CD4-positive, alpha-beta T cell treated with Interleukin-15 for 1 hour (primary cell): Measurements from ENCODE around the gene NCAM1.
"Not testable (repeated sequence)": the region's sequence is repeated elsewhere in the genome, so short reads cannot be mapped to it uniquely, and the experiment has no call there.

ENCODE experiments used
- DNase-seq: peaks from one replicate; pipeline ENCODE4 v3.0.0-alpha.2; 2020

The NCAM1 gene

DNA sequence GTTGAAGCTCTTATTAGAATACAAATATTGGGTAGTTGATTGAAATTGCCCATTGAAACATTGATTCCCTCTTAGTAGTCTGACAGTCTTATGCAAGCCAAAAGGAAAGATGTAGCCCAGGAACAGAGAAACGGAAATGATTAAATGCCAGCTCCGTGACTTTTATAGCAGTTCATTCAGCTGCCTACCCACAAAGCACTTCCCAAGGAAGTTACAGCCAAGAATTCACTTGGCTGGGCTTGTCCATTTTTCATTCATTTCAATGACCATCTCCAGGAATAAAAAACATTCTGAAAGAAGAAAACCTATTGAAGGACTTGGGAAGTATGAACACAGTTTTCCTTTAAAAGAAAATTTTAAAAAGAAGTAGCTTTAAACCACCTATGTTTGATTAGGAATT is 62.0 kb downstream of the NCAM1 start:
- no peak for DNase-seq

DNA sequence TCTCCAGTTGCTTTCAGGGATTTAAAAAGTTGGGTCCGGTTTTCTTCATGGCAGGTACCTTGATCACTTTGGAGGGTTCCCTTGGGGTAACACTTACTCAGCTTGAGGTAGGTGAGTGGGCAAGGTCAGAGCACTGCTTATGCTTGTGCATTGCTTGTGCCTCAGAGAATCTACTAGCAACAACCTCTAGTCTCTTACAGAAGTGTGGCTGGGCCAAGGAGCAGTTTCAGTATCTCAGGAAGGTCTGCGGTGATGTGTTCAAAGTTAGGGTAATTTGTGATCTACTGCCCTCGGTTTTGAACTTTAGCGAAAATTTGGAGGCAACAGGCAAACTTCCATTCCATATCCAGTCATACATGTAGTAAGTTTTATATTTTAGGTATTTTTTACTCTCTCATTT is 62.8 kb downstream of the NCAM1 start:
- no peak for DNase-seq

DNA sequence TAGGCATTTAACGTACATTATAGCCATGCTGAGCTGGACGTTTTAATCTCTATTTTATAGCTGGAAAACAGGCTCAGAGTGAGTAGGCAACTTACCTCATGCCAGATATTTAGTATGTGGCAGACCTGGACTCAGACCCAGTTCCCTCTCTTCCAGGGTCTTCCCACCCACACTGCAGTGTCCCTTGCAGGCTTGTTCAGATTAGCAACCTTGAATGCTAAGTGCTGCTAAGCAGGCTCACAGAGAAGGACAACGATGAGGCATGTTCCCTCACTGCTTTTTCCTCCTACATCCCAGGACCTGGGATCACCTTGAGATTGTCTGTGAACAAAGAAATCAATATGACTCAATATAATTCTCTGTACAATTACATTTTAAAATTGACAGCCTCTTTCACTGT is 65.6 kb downstream of the NCAM1 start:
- no peak for DNase-seq

DNA sequence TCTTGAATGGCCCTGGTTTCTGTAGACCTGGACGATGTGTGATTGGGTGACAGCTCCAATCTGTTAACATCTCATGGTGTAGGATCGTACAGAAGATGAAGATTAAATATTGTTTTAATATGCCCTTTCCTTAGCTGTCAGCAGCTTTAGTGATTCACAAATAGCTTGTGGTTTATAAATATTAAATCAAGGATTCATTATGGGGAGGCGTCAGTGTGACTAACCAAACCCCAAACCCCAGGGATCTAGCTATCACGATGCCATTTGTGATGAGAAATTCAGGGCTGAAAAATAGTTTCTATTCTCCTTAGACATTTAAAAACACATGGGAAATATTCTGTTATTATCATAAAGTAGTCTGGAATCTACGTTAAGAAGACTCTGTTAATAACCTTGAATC is 73.4 kb downstream of the NCAM1 start:
- DNase-seq = no peak

DNA sequence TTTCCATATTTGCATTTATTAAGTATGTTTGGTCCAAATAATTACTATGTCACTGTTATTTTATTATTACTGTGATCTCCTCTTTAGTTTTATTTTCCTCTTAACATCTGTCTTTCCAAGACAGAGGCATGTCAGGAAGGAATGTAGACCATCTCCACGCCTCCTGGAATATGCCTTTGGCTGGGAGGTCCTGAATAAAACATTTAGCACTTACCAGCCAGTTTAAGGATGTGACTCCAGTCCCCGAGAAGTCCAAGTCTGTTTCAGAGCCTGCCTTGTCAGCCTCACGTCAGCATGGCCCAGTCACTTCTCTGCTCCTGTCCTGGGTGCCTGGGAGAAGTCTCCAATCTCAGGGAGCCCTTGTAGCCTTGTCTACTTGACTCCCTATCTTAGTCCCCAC is 74.5 kb downstream of the NCAM1 start:
- no peak for DNase-seq

DNA sequence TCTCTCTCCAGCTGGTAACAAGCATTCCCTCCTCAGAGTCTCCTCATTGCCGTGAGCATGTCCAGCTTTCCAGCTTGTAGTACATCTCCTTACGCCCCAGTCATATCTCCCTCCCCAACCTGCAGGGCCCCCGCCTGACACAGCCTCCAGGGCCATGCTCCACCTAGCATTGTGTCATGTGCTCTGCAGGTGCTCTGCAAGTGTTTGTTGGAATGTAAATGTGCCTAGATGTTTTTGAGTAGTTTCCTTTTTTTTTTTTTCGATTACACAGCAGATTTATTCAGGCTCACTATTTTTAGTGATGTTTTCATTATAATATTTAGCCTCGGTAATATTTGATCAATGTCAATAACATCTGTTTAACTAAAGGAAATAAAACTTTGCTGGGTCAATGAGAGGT is 82.5 kb downstream of the NCAM1 start:
- DNase-seq = no peak

DNA sequence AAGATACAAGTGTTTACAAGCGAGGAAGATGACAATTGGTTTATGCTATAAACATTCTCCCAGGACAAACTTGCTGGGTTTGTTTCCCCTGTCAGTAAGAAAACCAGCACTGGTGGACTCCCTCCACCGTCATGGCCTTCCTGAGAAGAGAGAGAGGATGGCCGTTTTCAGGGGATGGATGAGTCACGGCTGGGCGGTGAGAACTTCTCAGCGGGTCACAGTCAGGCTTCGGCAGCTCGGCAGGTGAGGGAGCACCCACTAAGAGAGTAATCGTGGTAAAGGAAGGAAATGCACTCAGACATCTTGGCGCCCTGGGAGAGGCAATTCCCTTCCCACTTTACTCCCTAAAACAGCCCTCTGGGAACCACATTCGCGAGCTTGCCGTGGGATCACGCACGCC is 83.9 kb downstream of the NCAM1 start:
- no peak for DNase-seq

DNA sequence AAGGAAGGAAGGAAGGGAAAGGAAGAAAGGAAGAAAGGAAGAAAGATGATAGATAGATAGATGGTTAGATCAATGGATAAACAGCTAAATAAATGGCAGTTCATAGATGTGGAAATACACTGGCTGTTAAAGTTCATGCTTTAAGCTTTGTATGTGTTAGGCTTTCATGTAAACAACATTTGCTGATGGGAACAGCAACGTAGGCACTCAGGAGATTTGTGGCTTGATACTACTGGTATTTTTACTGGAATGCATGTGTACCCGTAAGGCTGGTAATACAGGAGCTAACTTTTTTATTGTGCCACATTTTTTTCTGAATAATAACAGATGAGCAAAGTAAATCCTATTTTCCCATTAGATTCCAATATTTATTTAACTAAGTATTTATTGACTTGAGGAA is 85.6 kb downstream of the NCAM1 start:
- no peak for DNase-seq

DNA sequence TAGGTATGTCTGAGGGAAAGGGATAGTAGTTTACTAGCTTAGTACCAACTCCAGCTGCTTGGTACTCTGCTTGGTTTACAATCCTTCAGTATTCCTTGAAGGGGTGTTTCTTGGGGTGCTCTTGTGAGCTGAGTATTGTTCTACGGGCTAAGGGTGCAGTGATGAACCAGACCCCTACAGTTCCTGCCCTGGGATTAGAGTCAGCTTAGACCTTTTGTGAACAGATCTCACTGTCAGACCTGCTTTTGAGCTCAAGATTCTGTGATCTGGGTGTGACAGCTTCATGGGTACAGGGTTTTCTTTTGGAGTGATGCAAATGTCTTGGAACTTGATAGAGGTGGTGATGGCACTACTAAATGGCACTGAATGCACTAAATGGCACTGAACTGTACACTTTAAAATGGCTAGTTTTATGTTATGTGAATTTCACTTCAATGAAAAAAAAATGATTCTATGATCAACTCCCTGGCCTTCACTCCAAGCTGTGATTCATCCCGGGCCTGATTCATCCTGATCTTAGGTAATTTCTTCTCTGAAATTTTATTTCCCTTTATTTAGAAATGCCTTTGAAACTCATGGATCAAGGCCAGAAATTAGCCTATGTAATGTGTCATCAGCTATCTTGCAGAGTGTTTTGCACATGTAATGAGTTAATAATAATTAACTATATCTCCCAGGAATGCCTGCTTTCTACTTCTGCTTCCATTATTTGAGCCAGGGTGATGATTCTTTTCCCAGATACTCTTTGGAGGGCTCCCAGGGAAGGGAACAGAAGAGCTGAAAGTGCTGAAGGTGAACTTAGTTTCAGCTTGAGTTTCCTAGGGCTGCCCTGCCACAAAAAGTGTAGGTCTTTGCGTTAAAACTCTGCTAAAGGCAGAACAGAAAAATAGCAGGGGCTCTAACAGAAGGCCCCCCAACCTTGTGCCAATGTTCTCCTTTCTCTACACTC is 87.9 kb downstream of the NCAM1 start:
- no peak for DNase-seq

DNA sequence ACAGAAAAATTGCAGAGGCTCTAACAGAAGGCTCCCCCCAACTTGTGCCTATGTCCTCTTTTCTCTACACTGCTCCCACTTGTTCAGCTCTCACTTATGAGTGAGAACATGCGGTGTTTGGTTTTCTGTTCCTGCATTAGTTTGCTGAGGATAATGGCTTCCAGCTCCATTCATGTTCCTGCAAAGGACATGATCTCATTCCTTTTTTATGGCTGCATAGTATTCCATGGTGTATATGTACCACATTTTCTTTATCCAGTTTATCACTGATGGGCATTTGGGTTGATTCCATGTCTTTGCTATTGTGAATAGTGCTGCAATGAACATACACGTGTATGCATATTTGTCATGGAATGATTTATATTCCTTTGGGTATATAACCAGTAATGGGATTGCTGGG is 91.8 kb downstream of the NCAM1 start:
- DNase-seq = not testable (repeated sequence)

DNA sequence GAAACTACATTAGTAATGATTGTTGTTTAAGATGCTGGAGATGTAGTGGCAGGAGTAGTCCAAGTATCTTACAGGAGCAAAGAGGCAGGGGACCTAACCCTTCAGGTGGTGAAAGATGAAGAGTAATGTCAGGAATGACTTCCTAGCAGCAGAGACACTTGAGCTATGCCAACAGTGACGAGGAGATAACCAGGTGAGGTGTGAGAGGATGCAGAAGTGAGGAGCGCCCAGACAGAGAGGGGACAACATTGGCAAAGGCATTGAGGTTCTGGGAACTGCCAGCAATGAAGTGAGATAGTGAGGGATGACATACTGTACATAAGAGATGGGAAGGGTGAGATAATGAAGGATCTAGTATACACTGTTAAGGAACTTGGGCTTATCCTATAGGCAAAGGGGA is 95.8 kb downstream of the NCAM1 start:
- DNase-seq = no peak

DNA sequence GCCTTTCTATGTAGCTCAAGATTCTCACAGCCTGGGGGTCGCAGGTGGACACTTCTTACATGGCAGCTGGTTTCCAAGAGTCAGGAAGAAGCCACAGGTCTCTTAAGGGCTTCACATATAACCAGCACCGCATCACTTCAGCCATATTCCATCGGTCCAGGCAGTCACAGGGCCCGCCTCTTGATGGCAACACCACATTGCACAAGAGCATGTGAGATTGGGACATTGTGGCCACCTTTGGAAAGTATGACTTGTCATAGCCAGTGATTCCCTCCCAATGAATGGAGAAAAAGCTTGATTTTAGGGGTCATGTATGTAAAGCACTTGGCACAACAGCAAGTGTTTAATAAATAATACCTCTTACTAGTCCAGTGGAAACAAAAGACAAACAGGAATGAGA is 98.3 kb downstream of the NCAM1 start:
- no peak for DNase-seq

DNA sequence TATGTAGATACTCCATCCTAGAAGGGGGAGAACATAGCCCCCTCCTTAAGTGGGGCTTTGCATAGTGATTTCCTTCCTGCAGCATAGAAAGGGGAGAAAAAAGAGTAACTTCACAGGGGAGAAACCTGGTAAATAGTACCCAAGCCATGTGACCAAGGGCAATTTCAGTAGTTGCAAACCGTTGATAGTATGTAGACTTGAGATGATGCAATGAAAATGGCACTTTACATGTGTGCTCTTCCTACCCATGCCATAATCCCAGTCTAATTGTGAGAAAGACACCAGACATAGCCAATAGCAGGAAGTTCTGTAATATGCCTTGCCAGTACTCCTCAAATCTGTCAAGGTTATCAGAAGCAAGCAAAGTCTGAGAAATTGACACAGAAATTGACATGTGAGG is 104.1 kb downstream of the NCAM1 start:
- DNase-seq = no peak

DNA sequence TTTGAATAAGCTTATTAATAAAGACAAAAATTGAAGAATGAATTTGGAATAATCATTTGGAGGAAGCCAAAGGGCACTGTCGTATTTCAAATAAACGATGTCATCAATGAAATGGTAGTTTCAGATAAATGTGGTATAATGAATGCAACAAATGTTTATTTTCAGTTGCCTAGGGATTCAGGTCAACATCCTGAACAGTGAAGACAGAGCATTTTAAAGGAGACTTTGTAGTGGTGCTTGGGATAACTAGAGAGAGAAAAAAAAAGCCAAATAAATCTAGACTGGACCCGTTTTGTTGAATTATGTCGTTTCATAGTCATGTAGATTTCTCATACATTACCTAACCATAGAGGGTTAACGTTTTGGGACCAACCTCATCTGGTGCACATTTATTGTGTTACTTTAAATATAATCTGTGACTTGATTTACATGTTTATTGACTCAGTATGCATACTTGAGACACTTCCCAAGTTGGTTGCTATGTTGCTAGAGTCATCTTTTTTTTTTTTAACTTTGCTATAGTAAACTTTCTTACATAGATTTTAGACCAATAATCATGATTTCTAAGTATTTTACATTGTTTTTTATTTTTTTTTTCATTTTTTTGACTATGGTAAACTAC is 111.1 kb downstream of the NCAM1 start:
- DNase-seq = no peak

DNA sequence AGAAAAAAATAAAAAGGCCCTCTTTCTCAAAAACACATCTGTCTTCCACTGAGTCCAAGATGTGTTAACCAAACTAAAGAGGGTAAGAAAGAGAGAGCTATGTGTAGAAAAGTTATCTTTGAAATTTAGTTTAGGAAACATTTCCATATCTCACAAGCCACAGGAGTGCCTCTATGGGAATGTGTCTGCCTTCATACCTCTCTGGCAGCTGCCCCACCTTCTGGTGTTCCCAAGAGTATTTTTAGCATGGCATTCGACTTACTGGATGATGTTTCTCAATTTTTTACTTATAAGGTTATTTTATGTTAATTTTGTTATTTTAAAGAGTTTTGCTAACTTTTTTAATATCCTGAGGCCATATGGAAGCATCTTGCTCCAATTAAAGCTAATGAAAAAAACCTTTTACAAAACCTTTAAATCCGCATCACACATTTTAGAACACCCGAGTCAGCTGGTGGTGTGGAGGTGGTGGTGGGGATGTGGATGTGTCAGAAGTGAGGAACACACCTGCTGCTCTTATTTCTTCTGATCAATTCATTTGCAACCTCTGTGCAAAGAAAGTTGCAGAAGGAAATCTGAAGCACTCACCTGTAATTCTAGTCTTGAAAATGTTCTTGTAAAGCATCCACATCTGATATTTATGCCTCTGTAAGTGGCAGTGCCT is 112.2 kb downstream of the NCAM1 start:
- DNase-seq = no peak

DNA sequence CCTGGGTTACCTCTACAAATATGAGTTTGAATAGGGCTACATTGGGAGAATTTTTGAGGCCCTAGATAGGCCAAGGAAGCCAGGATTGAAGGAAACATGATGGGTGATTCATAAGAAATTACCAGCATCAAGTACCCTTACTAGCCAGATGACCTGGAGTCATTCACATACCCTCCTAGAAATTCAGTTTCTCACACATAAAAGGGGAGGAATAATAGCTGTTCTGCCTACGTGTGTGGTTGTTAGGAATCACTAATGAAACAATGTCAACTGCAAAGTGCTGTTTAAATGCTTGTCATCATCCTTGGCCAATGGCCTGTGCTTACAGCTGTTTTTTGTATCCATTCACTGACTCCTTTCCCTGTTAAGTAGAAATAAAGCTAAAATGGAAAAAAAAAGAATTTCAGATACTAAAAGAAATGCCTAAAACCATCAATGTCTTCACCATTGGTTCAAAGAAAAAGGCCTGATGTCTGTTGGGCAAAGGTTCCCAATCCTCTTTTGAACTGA is 114.4 kb downstream of the NCAM1 start:
- no peak for DNase-seq

DNA sequence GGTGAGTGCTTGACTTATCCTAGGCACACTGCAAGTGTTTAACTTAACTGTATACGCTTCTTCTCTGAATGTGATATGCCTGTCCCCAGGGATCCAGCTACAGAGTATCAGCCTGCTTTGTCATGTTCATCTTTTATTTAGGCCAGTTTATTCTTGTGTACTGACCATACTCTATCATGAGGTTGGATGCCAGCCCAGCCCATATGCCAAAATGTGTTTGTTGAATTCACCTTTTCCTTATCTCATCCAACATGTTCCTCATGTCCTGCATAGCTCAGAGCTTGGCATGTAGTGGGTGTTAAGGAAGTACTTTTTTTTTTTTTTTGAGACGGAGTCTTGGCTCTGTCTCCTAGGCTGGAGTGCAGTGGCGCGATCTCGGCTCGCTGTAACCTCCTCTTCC is 116.2 kb downstream of the NCAM1 start:
- DNase-seq = no peak

DNA sequence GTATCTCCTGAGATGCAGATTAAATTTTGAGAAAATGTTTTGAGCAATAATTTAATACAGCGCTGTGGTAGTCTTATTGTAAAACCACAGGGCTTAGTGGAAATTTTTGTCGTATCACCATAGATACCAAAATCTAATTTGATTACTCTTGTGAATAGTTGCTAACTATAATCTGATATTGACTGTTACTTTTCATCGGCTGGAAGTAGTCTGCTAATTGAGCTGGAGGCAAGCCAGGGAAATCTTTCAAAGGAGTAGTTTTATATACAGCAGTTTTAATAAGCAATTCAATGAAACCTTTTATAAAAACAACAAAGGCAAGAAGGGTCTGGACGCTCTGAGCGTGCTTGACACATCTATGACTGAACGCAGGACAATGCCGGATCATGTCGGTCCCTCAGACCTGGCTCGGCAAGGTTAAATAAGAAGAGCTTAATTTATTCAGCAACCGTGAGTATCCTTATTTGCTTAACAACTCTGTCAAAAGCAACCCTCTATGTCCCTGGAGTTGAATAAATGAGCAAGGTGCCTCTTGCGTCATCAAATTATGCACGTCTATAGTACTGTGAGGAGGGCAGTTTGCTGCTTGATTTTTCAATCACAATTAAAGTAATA is 121.2 kb downstream of the NCAM1 start:
- no peak for DNase-seq

DNA sequence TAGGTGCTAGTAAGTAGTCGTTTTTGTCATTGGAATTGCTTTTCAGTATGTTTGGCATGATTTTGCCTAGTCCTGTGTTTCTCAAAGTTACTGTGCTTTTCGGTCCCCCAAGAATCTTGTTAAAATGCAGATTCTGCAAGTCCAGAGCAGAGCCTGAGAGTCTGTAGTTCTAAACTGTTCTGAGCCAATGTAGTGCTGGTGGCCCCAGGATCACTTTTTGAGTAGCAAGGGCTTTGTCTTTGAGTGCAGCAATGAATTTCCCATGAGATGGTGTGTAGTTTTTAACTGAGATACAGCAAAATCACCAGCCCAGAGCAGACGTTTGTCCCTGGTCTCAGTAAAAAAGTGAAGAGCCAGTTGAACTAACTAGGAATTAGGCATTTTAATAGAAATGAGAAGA is 122.4 kb downstream of the NCAM1 start:
- DNase-seq = no peak

DNA sequence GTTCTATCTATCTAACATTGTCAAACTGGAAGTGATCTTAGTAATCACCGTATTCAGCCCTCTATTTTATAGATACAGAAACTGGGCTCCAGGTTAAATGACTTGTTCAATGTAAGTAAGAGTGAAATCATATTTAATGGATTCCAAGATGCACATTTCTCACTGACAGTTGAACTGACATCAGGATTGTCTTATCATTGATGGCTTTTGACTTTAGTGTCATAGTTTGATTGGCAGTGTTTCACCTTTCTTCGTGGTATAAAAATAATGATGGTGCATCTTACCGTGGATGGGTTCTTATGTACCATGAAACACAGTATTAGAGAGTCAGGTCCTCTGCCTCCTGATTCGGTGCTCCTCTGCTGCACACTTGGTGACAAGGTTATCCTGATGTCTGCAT is 123.1 kb downstream of the NCAM1 start:
- no peak for DNase-seq

DNA sequence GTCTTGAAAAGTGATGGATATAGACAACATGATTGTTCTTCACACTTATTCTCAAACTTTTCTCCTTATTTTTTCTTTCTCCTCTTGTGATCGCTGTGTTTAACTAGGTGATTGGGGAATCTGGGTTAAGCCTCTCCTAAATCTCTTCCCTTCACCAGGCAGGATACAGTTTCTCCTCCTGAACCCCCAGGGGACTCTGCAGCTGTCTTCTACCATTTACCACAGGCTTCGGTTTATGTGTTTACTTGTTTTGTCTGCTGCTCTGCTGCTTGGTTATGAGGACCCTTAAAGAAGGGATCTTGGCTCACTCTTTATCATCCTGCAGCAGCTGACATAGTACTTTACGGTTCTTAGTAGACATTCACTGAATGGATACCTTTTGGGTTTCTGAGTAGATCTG is 124.2 kb downstream of the NCAM1 start:
- no peak for DNase-seq

DNA sequence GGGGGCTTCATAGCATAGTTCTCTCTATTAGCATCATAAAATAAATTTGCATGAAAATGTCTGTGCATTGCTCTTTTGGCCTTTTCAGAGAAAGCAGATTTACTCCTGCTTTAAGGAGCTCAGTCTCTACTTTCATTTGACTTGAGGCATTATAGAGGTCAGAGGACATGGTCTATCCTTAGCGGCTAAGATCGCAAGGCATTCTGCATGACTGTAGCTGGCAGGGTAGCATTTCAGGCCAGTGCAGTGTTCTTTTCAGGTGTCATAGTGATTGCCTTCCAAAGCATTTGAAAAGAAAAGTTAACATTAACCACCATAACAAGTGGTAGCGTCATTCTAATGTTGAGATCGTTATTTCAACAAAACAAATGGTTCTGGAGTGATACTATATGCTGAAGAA is 126.5 kb downstream of the NCAM1 start:
- no peak for DNase-seq

DNA sequence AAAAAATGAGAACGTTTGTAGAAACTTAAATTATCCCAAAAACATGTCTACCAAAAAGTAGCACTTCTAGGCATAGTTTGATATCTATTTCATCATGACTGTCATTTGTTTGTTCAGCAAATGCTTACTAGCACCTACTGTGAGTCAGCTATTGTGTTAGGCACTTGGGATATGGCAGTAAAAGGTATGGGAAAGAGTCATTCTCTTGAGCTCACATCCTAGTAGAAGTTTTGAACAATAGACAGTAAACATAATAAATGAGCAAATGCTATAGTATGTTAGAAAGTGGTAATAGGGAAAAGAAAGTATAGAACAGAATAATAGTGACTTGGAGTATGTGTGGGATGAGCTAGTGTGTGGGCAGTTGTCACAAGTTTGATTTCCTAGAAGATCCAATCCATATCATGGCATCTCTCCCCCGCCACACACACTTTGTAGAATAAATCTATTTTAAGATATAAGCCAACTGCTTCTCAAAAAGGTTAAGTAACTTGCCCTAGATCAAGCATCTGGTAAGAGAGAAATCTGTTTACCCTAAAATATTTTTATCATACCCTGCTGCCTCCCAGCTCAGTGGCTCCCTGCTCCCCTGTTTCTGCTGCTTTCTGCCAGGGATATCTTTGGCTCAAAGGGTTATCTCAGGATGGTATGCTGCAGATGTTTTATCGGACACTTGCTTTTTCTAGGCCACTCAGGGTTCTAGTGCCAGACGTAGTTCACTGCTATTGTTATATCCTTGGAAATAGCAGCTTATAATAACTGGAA is 129.7 kb downstream of the NCAM1 start:
- DNase-seq = no peak
